ENCODE data around the gene ITSN1. TPM values are rescaled to one million over a fixed set of nuclear protein-coding genes. Genes with fewer than 3 reads are reported as not detected.
"Not testable (repeated sequence)": the region's sequence is repeated elsewhere in the genome, so short reads cannot be mapped to it uniquely, and the experiment has no call there.

ITSN1 gene
- total RNA-seq, 1 experiment from 2014 or later = 30.6 TPM

GRCh38 chr21:33721081-33721480 lies 78.8 kb downstream of the ITSN1 start:
- no peaks in the 10 kb centered on the region for H3K27me3 Mint-ChIP-seq (ENCODE audit: unreplicated experiment)

GRCh38 chr21:33729139-33729538 lies 86.8 kb downstream of the ITSN1 start:
- H3K4me1 Mint-ChIP-seq (ENCODE audit: low read depth, unreplicated experiment) = peaks cover 14% of the 10 kb centered on the region
- H3K4me3 Mint-ChIP-seq (ENCODE audit: low read depth, unreplicated experiment); BruUV-seq (replicated peaks); H3K9me3 Mint-ChIP-seq (ENCODE audit: low read depth, unreplicated experiment); H3K36me3 Mint-ChIP-seq (ENCODE audit: insufficient read depth, unreplicated experiment); H3K27ac Mint-ChIP-seq (ENCODE audit: unreplicated experiment); H3K27me3 Mint-ChIP-seq (ENCODE audit: unreplicated experiment); DNase-seq; intact Hi-C loops (cut with micrococcal nuclease; ENCODE audit: unreplicated experiment): not testable (repeated sequence)
- CTCF ChIA-PET = interaction anchor here (0.8 kb wide), 1 partner anchor 535 kb away, joined by 4 read pairs; no protein-coding TSS in a partner anchor

More at GRCh38 chr21:33721081-33721480, 78.8 kb downstream of the ITSN1 start:
- H3K4me1 Mint-ChIP-seq (ENCODE audit: low read depth, unreplicated experiment) = no peaks in the 10 kb centered on the region
- H3K36me3 Mint-ChIP-seq (ENCODE audit: insufficient read depth, unreplicated experiment) = no peaks in the 10 kb centered on the region
- H3K9me3 Mint-ChIP-seq (ENCODE audit: low read depth, unreplicated experiment) = no peaks in the 10 kb centered on the region
- TF ChIP-seq CTCF (IDR thresholded peaks at IDR 0.05; ENCODE audit: unreplicated experiment) = no peak
- intact Hi-C loops (cut with micrococcal nuclease; ENCODE audit: unreplicated experiment) = no loop called here
- no peak for DNase-seq
- H3K27ac Mint-ChIP-seq (ENCODE audit: unreplicated experiment) = no peak overlapping the region
- BruUV-seq (replicated peaks) = no TSS peak
- CTCF ChIA-PET = no interaction called here
- H3K4me3 Mint-ChIP-seq (ENCODE audit: low read depth, unreplicated experiment) = no peak overlapping the region

- BruUV-seq (replicated peaks) = no TSS peak
- no peak for TF ChIP-seq CTCF (IDR thresholded peaks at IDR 0.05; ENCODE audit: unreplicated experiment)
- CTCF ChIA-PET = no interaction called here
These were observed 87.3 kb downstream of the ITSN1 start for GRCh38 chr21:33729641-33730040.

GRCh38 chr21:33731447-33731846 lies 89.1 kb downstream of the ITSN1 start:
- TF ChIP-seq CTCF (IDR thresholded peaks at IDR 0.05; ENCODE audit: unreplicated experiment) = no peak
- no peak for DNase-seq
- H3K4me3 Mint-ChIP-seq (ENCODE audit: low read depth, unreplicated experiment) = no peak overlapping the region
- peaks cover 14% of the 10 kb centered on the region for H3K4me1 Mint-ChIP-seq (ENCODE audit: low read depth, unreplicated experiment)
- H3K36me3 Mint-ChIP-seq (ENCODE audit: insufficient read depth, unreplicated experiment) = no peaks in the 10 kb centered on the region
- intact Hi-C loops (cut with micrococcal nuclease; ENCODE audit: unreplicated experiment) = no loop called here
- BruUV-seq (replicated peaks) = no TSS peak
- peak overlapping the region; percentile 16 for H3K27ac Mint-ChIP-seq (ENCODE audit: unreplicated experiment)
- no peaks in the 10 kb centered on the region for H3K9me3 Mint-ChIP-seq (ENCODE audit: low read depth, unreplicated experiment)
- no peaks in the 10 kb centered on the region for H3K27me3 Mint-ChIP-seq (ENCODE audit: unreplicated experiment)
- CTCF ChIA-PET = no interaction called here

More at GRCh38 chr21:33729641-33730040, 87.3 kb downstream of the ITSN1 start:
- Mint-ChIP-seq H3K36me3 (ENCODE audit: insufficient read depth, unreplicated experiment) (no peaks in the 10 kb centered on the region), H3K4me3 (ENCODE audit: low read depth, unreplicated experiment) (no peak overlapping the region), H3K27me3 (ENCODE audit: unreplicated experiment) (no peaks in the 10 kb centered on the region), H3K9me3 (ENCODE audit: low read depth, unreplicated experiment) (no peaks in the 10 kb centered on the region), H3K4me1 (ENCODE audit: low read depth, unreplicated experiment) (peaks cover 14% of the 10 kb centered on the region), H3K27ac (ENCODE audit: unreplicated experiment) (no peak overlapping the region)
- intact Hi-C loops (cut with micrococcal nuclease; ENCODE audit: unreplicated experiment) = no loop called here
- no peak for DNase-seq

GRCh38 chr21:33732038-33732437 lies 89.7 kb downstream of the ITSN1 start:
- no peak overlapping the region for H3K4me3 Mint-ChIP-seq (ENCODE audit: low read depth, unreplicated experiment)
- H3K9me3 Mint-ChIP-seq (ENCODE audit: low read depth, unreplicated experiment) = no peaks in the 10 kb centered on the region
- H3K27ac Mint-ChIP-seq (ENCODE audit: unreplicated experiment) = peak overlapping the region; percentile 16
- no peaks in the 10 kb centered on the region for H3K27me3 Mint-ChIP-seq (ENCODE audit: unreplicated experiment)
- intact Hi-C loops (cut with micrococcal nuclease; ENCODE audit: unreplicated experiment) = no loop called here
- no peak for TF ChIP-seq CTCF (IDR thresholded peaks at IDR 0.05; ENCODE audit: unreplicated experiment)
- BruUV-seq (replicated peaks) = no TSS peak
- H3K4me1 Mint-ChIP-seq (ENCODE audit: low read depth, unreplicated experiment) = peaks cover 14% of the 10 kb centered on the region
- CTCF ChIA-PET = no interaction called here
- DNase-seq = no peak
- H3K36me3 Mint-ChIP-seq (ENCODE audit: insufficient read depth, unreplicated experiment) = no peaks in the 10 kb centered on the region
